HCT116 (cell line): ENCODE measurements around the gene CTXND1. TPM values are rescaled to one million over a fixed set of nuclear protein-coding genes. Genes with fewer than 3 reads are reported as not detected.

Experiments
- ATAC-seq: fragments of 200-7000 bp; cut with Tn5 transposase; 2 replicates; pipeline ENCODE4 v1.9.1; 2020; ENCODE audit warnings: mild to moderate bottlenecking, moderate library complexity
- BruUV-seq: library from RNA; stranded (reverse); fragments of 400-500 nt; replicated peaks from 2 replicates; lab custom pipeline; 2021; lab: Mats Ljungman, UMichigan
- CTCF ChIA-PET: fragments of 300-600 bp; sonication (Branson Sonifier 250); formaldehyde crosslinking; loops from one replicate; lab custom pipeline; 2021; ENCODE audit warnings: antibody characterized with exemption; lab: Charles Lee
- POLR2A ChIA-PET: fragments of 300-600, 350-600 bp; sonication (Branson Sonifier 250); formaldehyde crosslinking; loops from one replicate; lab custom pipeline; 2021; ENCODE audit warnings: antibody characterized with exemption; lab: Charles Lee
- RAD21 ChIA-PET, 2 experiments: fragments of 300-600 bp; sonication (Branson Sonifier 250); formaldehyde crosslinking; loops; one replicate each; lab custom pipeline; 2023; ENCODE audit warnings: low total read pairs in 2 of 2; ENCODE audit not compliant: uncharacterized antibody in 2 of 2, unreplicated experiment in 2 of 2, low non-redundant PET in 1 of 2; lab: Charles Lee
- DNase-seq: peaks from one replicate; pipeline ENCODE4 v3.0.0-alpha.2; 2010; ENCODE audit warnings: low read depth, low spot score
- H2AFZ ChIP-seq: fragments of 200-600 bp; shearing (Covaris generic), sonication (generic); 2 replicates; pipeline ENCODE4 v1.6.1; 2017; ENCODE audit warnings: low read depth, mixed run types, mixed read lengths, antibody characterized with exemption, low read length; ENCODE audit not compliant: poor library complexity, severe bottlenecking
- H3K27ac ChIP-seq: 2 replicates; pipeline ENCODE4 v1.5.1; 2012; ENCODE audit warnings: low read depth, low read length
- H3K27me3 ChIP-seq: fragments of 200-600 bp; sonication (generic); 2 replicates; pipeline ENCODE4 v1.6.1; 2016; ENCODE audit warnings: mixed run types, low read length, mixed read lengths; ENCODE audit not compliant: insufficient read depth
- H3K36me3 ChIP-seq, 2 experiments: fragments of 200-500 bp in 1 of 2; fragments of 200-600 bp in 1 of 2; sonication (Bioruptor generic) in 1 of 2; sonication (generic) in 1 of 2; 2 replicates each; pipeline versions ENCODE4 v1.5.1 to v1.6.1; 2014 to 2016; ENCODE audit warnings: low read length in 2 of 2, inconsistent platforms in 1 of 2, mixed read lengths in 1 of 2, mixed run types in 1 of 2; ENCODE audit not compliant: insufficient read depth in 2 of 2, control insufficient read depth in 1 of 2
- H3K4me1 ChIP-seq, 2 experiments: fragments of 200-600 bp in 1 of 2; sonication (generic) in 1 of 2; 2 replicates each; pipeline versions ENCODE4 v1.5.1 to v1.6.1; 2012 to 2017; ENCODE audit warnings: low read length in 2 of 2, inconsistent platforms in 1 of 2, mild to moderate bottlenecking in 1 of 2, mixed read lengths in 1 of 2, mixed run types in 1 of 2, moderate library complexity in 1 of 2; ENCODE audit not compliant: insufficient read depth in 2 of 2, control insufficient read depth in 1 of 2
- H3K4me2 ChIP-seq: fragments of 200-600 bp; sonication (generic); 2 replicates; pipeline ENCODE4 v1.6.1; 2017; ENCODE audit warnings: mixed run types, low read length, mixed read lengths
- H3K4me3 ChIP-seq, 2 experiments: fragments of 200-600 bp in 1 of 2; sonication (generic) in 1 of 2; replicated peaks in 1 of 2; 2 replicates each; pipeline ENCODE4 v1.5.1; 2011 to 2016; ENCODE audit warnings: low read length in 2 of 2, control low read depth in 1 of 2, low read depth in 1 of 2, mild to moderate bottlenecking in 1 of 2, mixed read lengths in 1 of 2, mixed run types in 1 of 2
- H3K79me2 ChIP-seq: fragments of 200-600 bp; sonication (generic); 2 replicates; pipeline ENCODE4 v1.6.1; 2017; ENCODE audit warnings: mild to moderate bottlenecking, mixed run types, low read length, moderate library complexity, mixed read lengths; ENCODE audit not compliant: insufficient read depth
- H3K9ac ChIP-seq: fragments of 200-600 bp; sonication (generic); 2 replicates; pipeline ENCODE4 v1.6.1; 2016; ENCODE audit warnings: low read length, mixed read lengths
- H3K9me2 ChIP-seq: fragments of 200-600 bp; sonication (generic), shearing (Covaris generic); 2 replicates; pipeline ENCODE4 v1.6.1; 2017; ENCODE audit warnings: mixed run types, mild to moderate bottlenecking, moderate library complexity; ENCODE audit not compliant: insufficient read depth
- H3K9me3 ChIP-seq, 2 experiments: fragments of 200-500 bp in 1 of 2; fragments of 200-600 bp in 1 of 2; sonication (Bioruptor generic) in 1 of 2; sonication (generic) in 1 of 2; 2 replicates each; pipeline ENCODE4 v1.6.1; 2014 to 2017; ENCODE audit warnings: low read length in 2 of 2, mixed read lengths in 2 of 2, inconsistent platforms in 1 of 2, low read depth in 1 of 2, mild to moderate bottlenecking in 1 of 2, mixed run types in 1 of 2, moderate library complexity in 1 of 2; ENCODE audit not compliant: control insufficient read depth in 1 of 2, insufficient read depth in 1 of 2
- H4K20me1 ChIP-seq: fragments of 200-600 bp; sonication (generic), shearing (Covaris generic); 2 replicates; pipeline ENCODE4 v1.6.1; 2017; ENCODE audit warnings: mixed run types, mild to moderate bottlenecking, moderate library complexity; ENCODE audit not compliant: insufficient read depth
- CBX3 ChIP-seq: IDR thresholded peaks from 2 replicates; pipeline ENCODE4 v1.6.1; 2012; ENCODE audit warnings: low read depth
- CEBPB ChIP-seq: IDR thresholded peaks from 2 replicates; pipeline ENCODE4 v1.6.1; 2012; ENCODE audit warnings: low read depth
- ELF1 ChIP-seq: IDR thresholded peaks from 2 replicates; pipeline ENCODE4 v1.6.1; 2012; ENCODE audit warnings: low read depth, borderline replicate concordance
- EZH2phosphoT487 ChIP-seq: fragments of 200-600 bp; IDR thresholded peaks from 2 replicates; pipeline ENCODE4 v1.6.1; 2018; ENCODE audit warnings: antibody characterized with exemption, borderline replicate concordance
- FOSL1 ChIP-seq: IDR thresholded peaks from 2 replicates; pipeline ENCODE4 v1.6.1; 2012; ENCODE audit warnings: low read depth
- JUND ChIP-seq: IDR thresholded peaks from 2 replicates; pipeline ENCODE4 v1.6.1; 2012
- POLR2A ChIP-seq: IDR thresholded peaks from 2 replicates; pipeline ENCODE4 v1.7.0; 2011; ENCODE audit warnings: borderline replicate concordance; ENCODE audit not compliant: insufficient read depth, insufficient read length; ENCODE audit errors: extremely low read depth
- POLR2AphosphoS5 ChIP-seq: IDR thresholded peaks from 2 replicates; pipeline ENCODE4 v1.6.1; 2011; ENCODE audit warnings: mild to moderate bottlenecking, low read depth, low read length, moderate library complexity
- RAD21 ChIP-seq: IDR thresholded peaks from 2 replicates; pipeline ENCODE4 v1.6.1; 2012; ENCODE audit warnings: low read depth, mild to moderate bottlenecking
- SP1 ChIP-seq: IDR thresholded peaks from 2 replicates; pipeline ENCODE4 v1.6.1; 2012; ENCODE audit warnings: low read depth
- SRF ChIP-seq: IDR thresholded peaks from 2 replicates; pipeline ENCODE4 v1.6.1; 2012; ENCODE audit warnings: low read depth
- TCF7L2 ChIP-seq: IDR thresholded peaks from 2 replicates; pipeline ENCODE4 v1.7.0; 2011; ENCODE audit warnings: borderline replicate concordance, inconsistent platforms; ENCODE audit not compliant: insufficient read depth, insufficient read length; ENCODE audit errors: extremely low read depth
- YY1 ChIP-seq: IDR thresholded peaks from 2 replicates; pipeline ENCODE4 v1.6.1; 2011; ENCODE audit warnings: low read length, low read depth, moderate library complexity, mild to moderate bottlenecking; ENCODE audit not compliant: insufficient replicate concordance; ENCODE audit errors: extremely low read depth
- ZBTB33 ChIP-seq: IDR thresholded peaks from 2 replicates; pipeline ENCODE4 v1.6.1; 2011; ENCODE audit warnings: mild to moderate bottlenecking, low read length, moderate library complexity; ENCODE audit not compliant: insufficient replicate concordance; ENCODE audit errors: extremely low read depth
- ZNF274 ChIP-seq: fragments of 200-500 bp; sonication (Bioruptor generic); IDR thresholded peaks from 2 replicates; pipeline ENCODE4 v1.6.1; 2014; ENCODE audit warnings: mild to moderate bottlenecking, low read depth, low read length, inconsistent platforms
- intact Hi-C: fragments of 100-400 bp; cut with micrococcal nuclease; formaldehyde crosslinking; loops from 2 replicates; pipeline ENCODE4 v1.10.0; 2022
- total RNA-seq: library from RNA; stranded (reverse); gene quantifications from one replicate; pipeline ENCODE4 v1.2.1, GENCODE V29; 2021; ENCODE audit not compliant: unreplicated experiment

The CTXND1 gene
- total RNA-seq, 1 experiment from 2014 or later = not detected

GRCh38 chr15:80201256-80202015, 50.6 kb downstream of the CTXND1 start:
- no TSS peak for BruUV-seq
- no peaks in the 10 kb centered on the region for H3K9me3 ChIP-seq
- no peaks in the 10 kb centered on the region for H4K20me1 ChIP-seq
- ChIA-PET CTCF (no interaction called here), RAD21 (no interaction called here)
- no peaks in the 10 kb centered on the region for H3K9me2 ChIP-seq
- TF ChIP-seq ZBTB33 = no peak
- no peak for TF ChIP-seq TCF7L2
- TF ChIP-seq SP1 = no peak
- TF ChIP-seq ELF1 = no peak
- no peak for TF ChIP-seq RAD21
- no peak for TF ChIP-seq YY1
- TF ChIP-seq FOSL1 = no peak
- TF ChIP-seq EZH2phosphoT487 = no peak
- TF ChIP-seq POLR2A = no peak
- no peak for TF ChIP-seq ZNF274
- no peak for TF ChIP-seq SRF
- TF ChIP-seq POLR2AphosphoS5 = no peak
- no peak for TF ChIP-seq JUND
- TF ChIP-seq CBX3 = no peak
- no peak for TF ChIP-seq CEBPB
- TF ChIP-seq, all 23 proteins: peak for 0
- H3K4me3 ChIP-seq = no peak overlapping the region
- H3K79me2 ChIP-seq = no peaks in the 10 kb centered on the region
- intact Hi-C loops = no loop called here
- ATAC-seq = no peak
- H3K9ac ChIP-seq = no peak overlapping the region
- H3K4me1 ChIP-seq = peaks cover 0 to 12% of the 10 kb centered on the region in 2 experiments; a peak in 1 of 4 replicates
- no peak overlapping the region for H3K4me2 ChIP-seq
- H3K27me3 ChIP-seq = 0 out of 2 replicates have a peak, but pooled peaks cover 9% of the 10 kb centered on the region
- no peaks in the 10 kb centered on the region for H3K36me3 ChIP-seq
- POLR2A ChIA-PET = no interaction called here
- H3K27ac ChIP-seq = no peak overlapping the region
- no peak overlapping the region for H2AFZ ChIP-seq
- DNase-seq = no peak
